Measurements from ENCODE around the gene PPME1. TPM values are rescaled to one million over a fixed set of nuclear protein-coding genes. Genes with fewer than 3 reads are reported as not detected.
A peak's percentile ranks its signal among the peaks of the same experiment; 100 is the strongest.

Gene PPME1
- total and polyA plus RNA-seq, 12 donors, result 24.2 to 35.3 (median 30.0) TPM

DNA sequence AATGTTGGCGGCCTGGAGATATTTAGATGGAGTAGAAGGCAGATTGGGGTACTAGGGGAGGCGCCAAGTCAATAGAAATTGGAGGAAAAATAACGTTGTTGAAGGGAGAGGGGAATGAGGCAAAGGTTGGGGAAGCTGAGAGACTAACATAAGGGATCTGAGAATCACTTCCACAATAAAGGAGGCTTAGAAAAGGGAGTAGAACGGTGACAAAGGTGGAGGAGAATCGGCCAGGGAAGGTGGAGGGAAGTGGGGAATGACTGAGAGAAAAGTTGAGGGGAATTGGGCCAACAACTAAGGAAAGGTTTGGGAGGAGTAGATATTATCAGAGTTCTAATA is 510 bp downstream of the PPME1 start:
- ATAC-seq, result no peak
- 2 to 3% methylated on average over 5 of the region's 5 CpGs for WGBS, 2 donors
- intact Hi-C loops (cut with DNase I), result loop anchor here in 1 of 10 donors (10.0 kb wide), 2 partner anchors 187 to 793 kb away; partner anchors contain the start of gene UCP2
- Histone ChIP-seq H3K4me3 (peak overlapping the region; percentile 65 to 81 (median 72)), H3K4me1 (peaks cover 2 to 48% (median 43%) of the 10 kb centered on the region in 9 donors), H3K27me3 (no peaks in the 10 kb centered on the region), H3K9me3 (no peaks in the 10 kb centered on the region), H3K36me3 (peaks cover 0 to 29% (median 16%) of the 10 kb centered on the region in 9 donors), H3K27ac (peak overlapping the region; percentile 46 to 95 (median 90))
- no peak for DNase-seq
- TF ChIP-seq, protein P1, sequence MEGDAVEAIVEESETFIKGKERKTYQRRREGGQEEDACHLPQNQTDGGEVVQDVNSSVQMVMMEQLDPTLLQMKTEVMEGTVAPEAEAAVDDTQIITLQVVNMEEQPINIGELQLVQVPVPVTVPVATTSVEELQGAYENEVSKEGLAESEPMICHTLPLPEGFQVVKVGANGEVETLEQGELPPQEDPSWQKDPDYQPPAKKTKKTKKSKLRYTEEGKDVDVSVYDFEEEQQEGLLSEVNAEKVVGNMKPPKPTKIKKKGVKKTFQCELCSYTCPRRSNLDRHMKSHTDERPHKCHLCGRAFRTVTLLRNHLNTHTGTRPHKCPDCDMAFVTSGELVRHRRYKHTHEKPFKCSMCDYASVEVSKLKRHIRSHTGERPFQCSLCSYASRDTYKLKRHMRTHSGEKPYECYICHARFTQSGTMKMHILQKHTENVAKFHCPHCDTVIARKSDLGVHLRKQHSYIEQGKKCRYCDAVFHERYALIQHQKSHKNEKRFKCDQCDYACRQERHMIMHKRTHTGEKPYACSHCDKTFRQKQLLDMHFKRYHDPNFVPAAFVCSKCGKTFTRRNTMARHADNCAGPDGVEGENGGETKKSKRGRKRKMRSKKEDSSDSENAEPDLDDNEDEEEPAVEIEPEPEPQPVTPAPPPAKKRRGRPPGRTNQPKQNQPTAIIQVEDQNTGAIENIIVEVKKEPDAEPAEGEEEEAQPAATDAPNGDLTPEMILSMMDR (IDR thresholded peaks at IDR 0.05), result no peak

DNA sequence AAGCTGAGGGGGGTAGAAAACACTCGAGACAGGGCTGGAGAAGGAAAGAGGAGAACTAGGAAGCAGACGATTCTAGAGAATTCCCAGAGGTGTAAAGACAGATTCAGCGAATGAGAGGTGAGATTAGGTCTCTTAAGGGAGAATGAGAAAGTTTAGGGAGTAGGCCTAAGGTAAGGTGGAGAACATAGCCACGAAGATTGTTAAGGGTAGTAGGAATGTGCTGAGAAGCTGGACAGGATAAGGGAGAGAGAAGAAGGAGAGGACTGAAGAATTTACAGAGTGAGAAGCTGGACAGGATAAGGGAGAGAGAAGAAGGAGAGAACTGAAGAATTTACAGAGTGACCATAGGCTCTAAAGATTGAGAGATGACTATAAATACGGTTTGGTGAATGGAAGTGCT is 908 bp downstream of the PPME1 start:
- no peaks in the 10 kb centered on the region for H3K9me3 ChIP-seq

DNA sequence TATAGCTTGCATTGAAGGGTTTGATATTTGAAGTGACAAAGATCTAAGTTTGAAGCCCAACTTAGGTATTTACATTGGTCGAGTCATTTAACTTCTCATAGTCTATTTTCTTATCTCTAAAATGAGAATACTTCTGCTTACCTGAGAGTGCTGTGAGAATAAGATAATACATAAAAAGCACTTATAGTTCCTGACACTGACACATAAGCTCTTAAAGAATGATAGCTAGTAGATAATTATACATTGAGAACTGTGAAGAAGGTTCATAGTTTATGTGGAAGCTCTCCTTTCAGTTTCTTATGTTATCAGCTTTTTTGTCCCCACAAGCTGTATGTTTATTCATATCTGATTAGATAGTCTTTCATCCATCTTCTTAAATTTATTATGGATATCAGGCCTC is 4.8 kb downstream of the PPME1 start:
- TF ChIP-seq, protein P1 (IDR thresholded peaks at IDR 0.05), result no peak
- H3K27me3 ChIP-seq, result no peaks in the 10 kb centered on the region
- DNase-seq, result no peak
- peaks cover 0 to 10% (median 0%) of the 10 kb centered on the region in 9 donors for H3K36me3 ChIP-seq
- H3K4me3 ChIP-seq, result no peak overlapping the region
- intact Hi-C loops (cut with DNase I), result loop anchor here in 1 of 10 donors (10.0 kb wide), 2 partner anchors 191 to 789 kb away; partner anchors contain the start of gene UCP2
- H3K9me3 ChIP-seq, result no peaks in the 10 kb centered on the region
- peaks cover 0 to 38% (median 29%) of the 10 kb centered on the region in 9 donors for H3K4me1 ChIP-seq
- WGBS, 2 donors, result 84 to 85% methylated on average over 1 of the region's 1 CpG
- ATAC-seq, result no peak
- H3K27ac ChIP-seq, result no peak overlapping the region

More for the DNA sequence above, 908 bp downstream of the PPME1 start:
- Histone ChIP-seq H3K36me3 (peaks cover 0 to 25% (median 12%) of the 10 kb centered on the region in 9 donors), H3K27ac (peak overlapping the region in 8 of 10 donors; percentile 82 to 95 (median 91)), H3K4me1 (peaks cover 2 to 48% (median 43%) of the 10 kb centered on the region in 9 donors), H3K4me3 (peak overlapping the region; percentile 65 to 81 (median 72)), H3K27me3 (no peaks in the 10 kb centered on the region)
- no peak for DNase-seq
- ATAC-seq, result no peak
- WGBS, 2 donors, result 15 to 19% methylated on average over 5 of the region's 5 CpGs
- intact Hi-C loops (cut with DNase I), result loop anchor here in 1 of 10 donors (10.0 kb wide), 2 partner anchors 187 to 793 kb away; partner anchors contain the start of gene UCP2
- TF ChIP-seq, protein P1 (IDR thresholded peaks at IDR 0.05), result no peak

DNA sequence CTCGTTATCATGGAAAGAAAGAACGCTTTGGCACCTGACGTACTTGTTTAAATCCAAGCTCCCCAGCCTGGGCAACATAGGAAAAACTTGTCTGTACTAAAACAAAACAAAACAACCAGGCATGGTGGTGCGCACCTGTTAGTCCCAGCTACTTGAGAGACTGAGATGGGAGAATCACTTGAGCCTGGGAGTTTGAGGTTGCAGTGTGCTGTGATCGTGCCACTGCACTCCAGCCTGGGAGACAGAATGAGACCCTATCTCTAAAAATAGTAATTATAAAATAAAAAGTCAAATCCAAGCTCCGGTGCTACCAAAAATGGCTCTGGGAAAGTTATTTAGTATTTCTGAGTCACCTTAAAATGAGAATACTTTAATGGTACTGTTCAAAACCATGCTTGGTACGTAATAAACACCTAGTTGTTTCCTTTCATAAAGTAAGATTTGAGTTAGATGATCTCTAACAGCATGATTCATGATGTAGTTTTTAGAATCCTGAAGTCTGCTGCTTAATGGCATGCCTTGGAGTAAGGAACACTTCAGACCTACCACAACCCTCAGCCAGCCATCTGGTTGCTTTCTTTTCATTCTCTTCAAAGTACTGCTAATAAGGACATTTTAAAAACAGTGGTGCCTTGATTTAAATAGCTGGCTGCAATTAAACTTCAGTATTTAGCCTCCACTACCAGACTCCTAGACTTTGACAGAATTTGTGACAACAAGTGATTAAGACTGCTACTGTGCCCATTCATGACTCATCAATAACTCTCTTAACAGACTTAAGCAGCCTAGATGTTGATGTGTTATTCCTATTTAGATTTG is 8.4 kb downstream of the PPME1 start:
- intact Hi-C loops (cut with DNase I), result loop anchor here in 1 of 10 donors (10.0 kb wide), 2 partner anchors 195 to 785 kb away; partner anchors contain the start of gene UCP2
- ATAC-seq (no peak), DNase-seq (no peak)
- TF ChIP-seq, protein P1 (IDR thresholded peaks at IDR 0.05), result no peak
- no peak overlapping the region for H3K27ac ChIP-seq
- no peaks in the 10 kb centered on the region for H3K27me3 ChIP-seq
- H3K4me3 ChIP-seq, result no peak overlapping the region
- H3K36me3 ChIP-seq, result peaks cover 0 to 5% (median 0%) of the 10 kb centered on the region in 9 donors
- 77 to 79% methylated on average over 7 of the region's 7 CpGs for WGBS, 2 donors
- H3K4me1 ChIP-seq, result peaks cover 0 to 14% (median 5%) of the 10 kb centered on the region in 9 donors
- H3K9me3 ChIP-seq, result no peaks in the 10 kb centered on the region
